Measurements from ENCODE around the gene NOS1AP.
"Not testable (repeated sequence)": the region's sequence is repeated elsewhere in the genome, so short reads cannot be mapped to it uniquely, and the experiment has no call there.

DNA sequence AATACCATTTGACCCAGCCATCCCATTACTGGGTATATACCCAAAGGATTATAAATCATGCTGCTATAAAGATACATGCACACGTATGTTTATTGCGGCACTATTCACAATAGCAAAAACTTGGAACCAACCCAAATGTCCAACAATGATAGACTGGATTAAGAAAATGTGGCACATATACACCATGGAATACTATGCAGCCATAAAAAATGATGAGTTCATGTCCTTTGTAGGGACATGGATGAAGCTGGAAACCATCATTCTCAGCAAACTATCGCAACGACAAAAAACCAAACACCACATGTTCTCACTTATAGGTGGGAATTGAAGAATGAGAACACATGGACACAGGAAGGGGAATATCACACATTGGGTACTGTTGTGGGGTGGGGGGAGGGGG is 104.5 kb downstream of the NOS1AP start:
- TF ChIP-seq, protein P1, sequence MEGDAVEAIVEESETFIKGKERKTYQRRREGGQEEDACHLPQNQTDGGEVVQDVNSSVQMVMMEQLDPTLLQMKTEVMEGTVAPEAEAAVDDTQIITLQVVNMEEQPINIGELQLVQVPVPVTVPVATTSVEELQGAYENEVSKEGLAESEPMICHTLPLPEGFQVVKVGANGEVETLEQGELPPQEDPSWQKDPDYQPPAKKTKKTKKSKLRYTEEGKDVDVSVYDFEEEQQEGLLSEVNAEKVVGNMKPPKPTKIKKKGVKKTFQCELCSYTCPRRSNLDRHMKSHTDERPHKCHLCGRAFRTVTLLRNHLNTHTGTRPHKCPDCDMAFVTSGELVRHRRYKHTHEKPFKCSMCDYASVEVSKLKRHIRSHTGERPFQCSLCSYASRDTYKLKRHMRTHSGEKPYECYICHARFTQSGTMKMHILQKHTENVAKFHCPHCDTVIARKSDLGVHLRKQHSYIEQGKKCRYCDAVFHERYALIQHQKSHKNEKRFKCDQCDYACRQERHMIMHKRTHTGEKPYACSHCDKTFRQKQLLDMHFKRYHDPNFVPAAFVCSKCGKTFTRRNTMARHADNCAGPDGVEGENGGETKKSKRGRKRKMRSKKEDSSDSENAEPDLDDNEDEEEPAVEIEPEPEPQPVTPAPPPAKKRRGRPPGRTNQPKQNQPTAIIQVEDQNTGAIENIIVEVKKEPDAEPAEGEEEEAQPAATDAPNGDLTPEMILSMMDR (IDR thresholded peaks at IDR 0.05), result not testable (repeated sequence)
- not testable (repeated sequence) for TF ChIP-seq POLR2A (IDR thresholded peaks at IDR 0.05)

Measured in ovary (tissue), 3 donors.